Measurements from ENCODE around the gene ZBTB42.

ZBTB42 gene

DNA sequence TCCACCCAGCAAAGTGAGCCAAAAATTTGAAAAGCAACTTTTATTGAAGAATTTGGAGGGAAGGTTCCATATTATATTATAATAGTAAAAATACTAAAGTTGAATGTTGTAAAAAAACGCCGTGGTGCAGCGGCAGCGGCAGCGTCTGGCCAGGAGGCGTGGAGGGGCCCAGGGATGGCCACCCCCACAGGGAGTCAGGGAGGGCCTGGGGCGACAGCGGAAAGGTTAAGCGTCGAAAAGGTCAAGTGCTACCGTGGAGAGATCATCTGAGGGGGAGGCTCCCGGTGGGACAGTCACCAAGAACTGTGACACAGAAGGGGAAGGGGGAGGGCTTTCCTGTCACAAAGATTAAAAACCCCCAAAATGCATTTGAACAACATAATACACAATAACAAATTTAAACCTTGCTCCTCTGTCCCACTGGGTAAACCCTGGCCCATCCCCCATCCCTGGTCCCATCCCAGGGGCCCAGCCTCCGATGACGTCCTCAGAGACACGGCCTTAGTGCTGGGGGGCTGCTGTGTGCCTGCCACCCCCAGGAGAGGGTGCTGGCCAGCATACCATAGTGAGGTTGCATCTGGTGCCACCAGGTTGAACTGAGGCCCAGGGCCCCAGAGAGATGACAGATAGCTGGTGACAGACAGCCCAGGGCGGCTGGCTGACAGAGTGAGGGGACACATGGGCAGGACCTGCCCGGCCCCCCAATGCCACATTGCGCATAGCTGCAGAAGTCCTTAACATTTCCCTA is 31.4 kb upstream of the ZBTB42 start:
- DNase-seq (ENCODE audit: low spot score), result no peak

DNA sequence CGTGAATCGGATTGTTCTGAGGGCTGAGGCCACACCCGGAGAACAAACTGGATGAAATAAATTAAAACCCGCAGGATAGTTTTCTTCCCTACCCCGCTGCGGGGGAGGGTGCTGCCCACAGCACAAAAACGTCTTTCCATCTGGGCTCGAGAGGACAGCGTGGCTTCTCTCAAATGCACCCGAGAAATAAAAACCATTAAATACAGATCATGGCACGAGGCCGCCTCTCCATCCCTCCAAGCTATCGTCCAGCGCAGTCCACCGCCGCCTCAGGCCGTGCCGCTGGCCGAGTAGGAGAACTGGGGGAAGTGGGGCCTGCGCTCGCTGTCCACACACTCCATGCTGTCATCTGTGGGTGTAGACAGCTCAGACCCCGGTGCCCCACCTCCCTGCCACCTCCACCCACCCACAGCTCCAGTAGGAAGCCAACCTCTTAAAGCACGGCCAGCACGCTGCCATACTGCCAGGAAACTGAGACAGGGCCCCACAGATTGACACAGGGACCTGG is 30.8 kb upstream of the ZBTB42 start:
- DNase-seq (ENCODE audit: low spot score), result no peak

DNA sequence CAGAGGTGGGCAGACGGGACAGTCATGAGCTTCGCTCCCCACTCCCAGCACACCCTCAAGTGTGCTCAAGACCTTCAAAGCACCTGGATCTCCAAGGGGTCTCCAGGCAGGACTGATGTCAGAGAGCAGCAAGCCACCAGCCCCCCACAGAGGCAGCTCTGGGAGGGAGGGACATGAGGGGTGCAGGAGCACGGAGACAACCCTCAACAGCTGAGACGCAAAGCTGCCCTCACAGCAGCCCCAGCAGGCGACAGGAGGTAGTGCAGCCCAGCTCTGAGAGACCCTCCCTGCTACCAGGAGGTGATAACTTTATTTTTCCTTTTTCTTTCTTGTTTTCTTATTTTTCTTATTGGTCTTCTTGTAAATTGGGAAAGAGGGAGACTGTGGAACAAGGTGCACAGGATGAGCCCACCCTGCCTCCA is 30.0 kb upstream of the ZBTB42 start:
- DNase-seq (ENCODE audit: low spot score), result no peak

DNA sequence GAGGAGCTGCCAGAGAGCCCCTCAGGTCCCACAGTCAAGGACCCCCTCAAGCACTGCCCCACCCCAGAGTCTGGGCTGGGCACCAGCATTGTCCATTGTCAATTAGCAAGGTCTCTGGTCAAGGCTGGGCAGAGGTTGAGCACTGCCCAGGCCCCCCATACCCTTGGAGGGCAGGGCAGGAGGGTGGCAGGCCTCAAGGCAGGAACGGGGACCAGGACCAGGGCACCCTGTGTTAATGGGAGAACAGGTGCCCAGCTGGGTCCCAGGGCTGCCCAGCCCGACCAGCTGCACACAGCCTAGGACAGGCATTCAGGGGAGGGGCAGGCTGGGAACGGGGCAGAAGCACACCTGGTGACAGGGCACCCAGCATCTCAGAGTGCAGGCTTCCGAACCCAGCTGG is 29.5 kb upstream of the ZBTB42 start:
- DNase-seq (ENCODE audit: low spot score), result no peak

DNA sequence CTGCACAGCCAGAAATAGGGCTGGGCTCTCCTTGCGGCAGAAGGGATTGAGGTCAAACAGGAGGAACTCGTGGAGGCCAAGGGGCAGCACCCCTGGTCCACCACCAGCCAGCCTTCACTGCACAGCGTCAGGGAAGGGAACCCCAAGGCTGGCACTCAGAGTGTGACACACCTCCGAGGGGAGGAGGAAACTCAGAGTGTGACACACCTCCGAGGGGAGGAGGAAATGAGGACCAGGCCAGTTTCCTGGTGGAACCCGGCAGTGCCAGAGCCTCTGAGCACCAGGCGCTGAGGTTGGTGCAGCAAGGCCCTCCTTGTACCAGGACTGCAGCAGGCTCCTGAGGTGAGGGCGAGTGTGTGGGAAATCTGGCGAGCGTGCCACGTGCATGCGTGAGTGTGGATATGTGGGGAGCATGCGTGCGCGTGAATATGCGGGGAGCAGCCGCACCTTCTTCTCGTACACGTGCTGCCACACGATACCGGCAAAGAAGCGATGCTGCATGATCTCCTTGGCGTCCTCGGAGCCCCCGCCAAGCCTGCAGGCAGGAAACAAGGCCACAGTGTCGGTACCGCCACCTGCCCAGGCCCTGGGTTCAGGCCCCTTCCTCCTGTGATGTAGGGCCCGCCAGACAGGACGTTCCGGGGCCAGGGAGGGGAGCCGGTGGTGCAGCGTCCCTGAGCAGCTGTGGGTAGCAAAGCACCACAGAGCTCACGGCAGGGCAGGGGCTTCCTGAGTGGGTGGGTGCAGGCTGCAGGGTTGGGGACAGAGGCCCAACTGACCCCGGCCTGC is 28.8 kb upstream of the ZBTB42 start:
- DNase-seq (ENCODE audit: low spot score), result no peak

DNA sequence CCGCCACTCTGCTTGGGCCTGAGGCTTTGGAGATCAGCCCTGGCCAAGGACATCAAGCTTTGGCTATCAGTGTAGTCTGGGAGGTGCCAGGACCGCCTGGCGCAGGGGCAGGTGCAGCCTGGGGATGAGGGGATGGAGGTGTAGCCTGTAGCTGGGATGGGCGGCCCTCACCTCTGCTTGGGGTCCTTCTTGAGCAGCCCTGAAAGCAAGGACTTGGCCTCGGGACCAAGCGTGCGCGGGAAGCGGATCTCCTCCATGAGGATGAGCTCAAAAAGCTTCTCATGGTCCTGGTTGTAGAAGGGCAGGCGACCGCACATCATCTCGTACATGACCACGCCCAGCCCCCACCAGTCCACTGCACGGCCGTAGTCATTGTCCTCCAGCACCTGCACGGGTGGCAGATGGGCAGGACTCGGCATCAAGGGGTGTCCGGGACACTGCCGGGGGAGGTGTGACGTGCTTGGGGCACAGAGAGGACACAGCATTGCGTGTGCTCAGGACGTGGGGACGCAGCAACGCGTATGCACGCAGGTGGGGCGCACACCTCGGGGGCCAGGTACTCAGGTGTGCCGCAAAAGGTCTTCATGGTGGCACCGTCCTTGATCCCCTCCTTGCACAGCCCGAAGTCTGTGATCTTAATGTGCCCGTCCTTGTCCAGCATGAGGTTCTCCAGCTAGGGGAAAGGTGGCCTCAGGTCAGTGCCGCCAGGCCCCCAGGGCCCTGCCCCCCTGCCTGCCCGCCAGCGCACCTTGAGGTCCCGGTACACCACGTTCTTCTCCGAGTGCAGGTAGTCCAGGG is 28.0 kb upstream of the ZBTB42 start:
- DNase-seq (ENCODE audit: low spot score), result no peak

DNA sequence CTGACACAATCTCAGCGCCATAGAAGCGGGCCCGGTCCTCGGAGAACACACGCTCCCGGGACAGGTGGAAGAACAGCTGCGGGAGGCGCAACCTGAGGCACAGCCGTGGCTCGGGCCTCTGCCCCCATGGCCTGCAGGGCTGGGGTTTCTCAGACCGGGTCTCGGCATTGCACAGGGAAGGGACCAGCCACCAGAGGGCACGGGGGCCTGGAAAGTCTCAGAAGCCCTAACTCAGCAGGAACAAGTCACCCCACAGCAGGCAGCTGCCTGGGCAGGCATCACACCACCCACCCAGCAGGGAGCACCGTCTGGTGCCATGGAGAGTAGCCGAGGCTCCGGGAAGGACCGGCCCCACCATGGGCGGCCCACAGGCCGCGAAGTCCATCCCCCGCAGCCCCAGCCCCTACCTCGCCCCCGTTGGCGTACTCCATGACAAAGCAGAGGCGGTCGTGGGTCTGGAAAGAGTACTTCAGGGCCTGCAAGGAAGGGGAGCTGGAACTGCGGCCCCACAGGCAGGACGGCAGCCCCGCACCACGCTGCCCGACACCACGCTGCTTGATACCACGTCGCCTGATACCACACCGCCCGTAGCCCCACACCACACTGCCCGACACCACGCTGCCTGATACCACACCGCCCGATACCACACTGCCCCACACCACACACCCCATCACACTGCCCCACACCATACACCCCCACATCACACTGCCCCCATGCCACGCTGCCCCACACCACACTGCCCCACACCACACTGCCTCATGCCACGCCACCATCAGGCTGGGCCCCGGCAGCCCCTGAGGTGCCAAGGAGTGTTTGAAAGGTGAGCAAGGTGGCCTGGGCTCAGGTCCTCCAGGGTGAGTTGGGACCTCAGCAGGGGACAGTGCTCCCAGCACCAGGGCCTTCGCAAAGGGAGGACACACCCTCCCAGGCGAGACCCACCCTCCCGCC is 27.1 kb upstream of the ZBTB42 start:
- DNase-seq (ENCODE audit: low spot score), result no peak

DNA sequence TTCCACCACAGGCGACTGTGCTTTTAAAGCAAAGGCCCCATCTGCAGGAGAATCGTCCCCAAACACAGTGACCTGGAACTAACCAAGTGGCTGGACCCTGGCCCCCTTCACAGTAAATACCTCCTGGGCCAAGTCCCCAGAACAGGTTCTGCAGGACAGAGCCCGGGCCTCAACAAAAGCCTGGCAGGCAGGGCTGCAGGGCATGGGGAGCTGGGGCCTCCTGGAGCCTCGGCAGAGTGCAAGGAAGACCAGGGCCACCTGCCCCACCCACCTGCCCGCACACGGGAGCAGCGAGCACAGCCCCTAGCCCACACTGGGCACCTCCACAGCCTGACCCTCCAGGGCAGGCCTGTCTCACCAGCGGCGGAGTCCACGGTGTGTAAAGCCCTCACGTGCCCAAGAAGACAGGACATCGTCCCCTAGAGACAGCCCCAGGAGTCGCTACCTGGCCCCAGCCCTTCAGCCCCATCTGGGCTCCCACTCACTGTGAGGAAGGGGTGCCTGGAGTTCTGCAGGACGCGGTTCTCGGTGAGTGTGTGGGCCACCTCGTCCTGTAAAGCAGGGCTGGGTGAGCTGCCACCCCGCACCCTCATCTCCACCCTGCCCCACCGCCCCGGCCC is 26.3 kb upstream of the ZBTB42 start:
- no peak for DNase-seq (ENCODE audit: low spot score)

DNA sequence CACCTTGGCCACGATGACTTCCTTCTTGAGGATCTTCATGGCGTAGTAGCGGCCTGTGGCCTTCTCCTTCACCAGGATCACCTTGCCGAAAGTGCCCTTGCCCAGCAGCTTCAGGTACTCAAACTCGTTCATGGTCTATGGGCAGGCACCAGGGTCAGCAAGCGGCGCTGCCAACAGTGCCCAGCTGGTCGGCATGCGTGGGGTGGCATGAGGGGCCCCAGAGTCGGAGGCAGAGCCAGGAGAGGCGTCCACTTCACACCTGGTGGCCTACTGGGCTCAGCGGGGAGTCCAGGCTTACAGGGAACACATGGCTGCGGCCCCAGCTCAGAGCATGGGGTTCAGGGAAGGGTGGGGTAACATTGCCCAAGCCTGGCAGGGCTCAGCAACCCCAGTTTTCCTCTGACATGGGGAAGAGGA is 25.8 kb upstream of the ZBTB42 start:
- no peak for DNase-seq (ENCODE audit: low spot score)

DNA sequence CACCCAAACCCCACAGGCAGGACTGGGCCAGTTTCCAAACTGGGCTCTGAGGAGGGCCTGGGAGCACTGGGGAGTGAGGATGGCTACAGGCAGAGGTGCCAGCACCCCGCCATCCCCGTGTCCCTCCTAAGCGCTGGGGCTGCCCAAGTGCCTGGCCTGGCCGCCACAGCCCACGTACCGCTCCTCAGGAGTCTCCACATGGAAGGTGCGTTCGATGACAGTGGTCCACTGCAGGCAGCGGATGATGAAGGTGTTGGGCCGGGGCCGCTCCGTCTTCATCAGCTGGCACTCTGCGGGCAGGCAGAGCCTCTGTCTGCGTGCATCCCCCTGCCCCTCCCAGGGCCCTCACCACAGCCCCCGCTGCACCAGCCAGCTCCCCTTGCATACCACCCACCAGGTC is 24.4 kb upstream of the ZBTB42 start:
- DNase-seq (ENCODE audit: low spot score), result no peak

DNA sequence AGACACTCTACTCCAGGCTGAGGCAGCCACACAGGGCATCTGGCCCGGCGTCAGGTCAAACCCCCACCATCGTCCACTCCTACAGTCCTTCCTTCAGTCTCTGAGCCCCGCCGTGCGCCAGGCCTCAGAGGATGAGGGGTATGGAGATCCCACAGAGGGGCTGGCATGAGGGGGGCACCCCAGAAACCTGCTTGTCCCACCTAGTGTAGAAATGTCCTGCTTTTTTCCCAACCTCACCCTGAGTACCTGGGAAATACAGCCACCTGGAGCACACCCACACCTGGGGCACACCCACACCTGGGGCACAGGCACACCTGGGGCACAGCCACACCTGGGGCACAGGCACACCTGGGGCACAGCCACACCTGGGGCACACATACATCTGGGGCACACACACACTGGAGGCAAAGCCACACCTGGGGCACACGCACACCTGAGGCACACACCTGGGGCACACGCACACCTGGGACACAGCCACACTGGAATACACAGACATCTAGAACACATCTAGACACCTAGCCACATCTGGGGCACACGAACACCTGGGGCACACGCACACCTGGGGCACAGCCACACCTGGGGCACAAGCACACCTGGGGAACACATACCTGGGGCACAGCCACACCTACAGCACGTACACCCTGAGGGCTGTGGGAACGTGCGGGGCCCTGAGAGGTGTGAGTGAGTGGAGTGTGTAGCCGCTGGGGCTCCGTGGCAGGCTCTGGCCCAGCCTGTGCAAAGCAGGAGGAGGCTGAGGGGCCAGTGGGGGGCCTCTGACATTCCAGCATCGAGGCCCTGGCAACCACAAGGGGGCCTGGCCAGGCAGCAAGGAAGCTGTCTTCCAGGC is 23.7 kb upstream of the ZBTB42 start:
- DNase-seq (ENCODE audit: low spot score), result peak; percentile 77

DNA sequence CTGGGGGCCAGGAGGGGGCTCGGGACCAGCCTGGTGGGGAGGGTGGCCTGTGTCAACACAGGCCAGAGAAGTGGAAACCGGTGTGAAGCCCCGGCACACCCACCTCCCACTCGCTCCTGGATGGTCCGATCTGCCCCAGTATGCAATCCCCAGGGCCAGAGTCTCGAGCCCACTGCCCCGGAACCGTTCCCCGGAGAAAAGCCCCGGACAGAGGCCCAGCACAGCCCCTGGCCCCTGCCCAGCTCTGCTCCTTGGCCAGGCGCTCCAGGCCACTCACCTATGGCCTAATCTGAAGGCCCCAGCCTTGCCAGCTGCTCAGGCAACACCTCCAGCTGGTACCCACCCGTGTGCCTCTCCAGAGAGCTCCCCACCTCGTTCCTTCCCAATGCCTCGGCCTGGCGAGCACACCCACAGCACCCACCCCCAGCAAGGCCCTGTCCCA is 23.1 kb upstream of the ZBTB42 start:
- no peak for DNase-seq (ENCODE audit: low spot score)

DNA sequence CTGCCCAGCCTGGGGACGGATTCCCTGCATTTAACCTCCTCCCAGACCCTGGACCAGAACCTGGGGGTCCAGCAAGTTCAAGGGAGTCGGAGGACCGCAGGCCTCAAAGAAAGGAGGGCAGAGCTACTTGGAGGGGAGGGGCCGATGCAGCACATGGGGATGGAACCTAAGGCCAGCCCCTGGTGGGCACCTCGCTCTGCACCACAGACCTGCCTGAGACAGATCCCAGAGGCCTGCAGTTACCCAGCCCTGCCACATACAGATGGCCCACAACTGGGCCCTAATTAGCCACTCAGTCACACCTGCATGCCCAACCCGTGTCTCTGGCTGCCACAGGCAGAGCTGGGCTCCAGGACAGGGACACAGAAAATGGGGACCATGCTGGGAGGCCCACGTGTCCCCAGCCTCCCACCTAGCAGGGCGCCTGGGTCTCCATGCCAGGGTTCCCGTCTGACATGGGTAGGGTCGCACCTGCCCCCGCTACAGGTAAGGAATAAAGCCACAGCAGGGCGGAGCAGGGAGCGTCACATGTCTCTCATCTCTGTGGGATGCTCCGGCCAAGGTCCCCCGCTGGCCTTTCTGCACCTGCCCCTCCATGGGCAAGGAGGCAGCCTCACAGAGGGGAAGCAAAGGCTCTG is 22.1 kb upstream of the ZBTB42 start:
- DNase-seq (ENCODE audit: low spot score), result no peak

DNA sequence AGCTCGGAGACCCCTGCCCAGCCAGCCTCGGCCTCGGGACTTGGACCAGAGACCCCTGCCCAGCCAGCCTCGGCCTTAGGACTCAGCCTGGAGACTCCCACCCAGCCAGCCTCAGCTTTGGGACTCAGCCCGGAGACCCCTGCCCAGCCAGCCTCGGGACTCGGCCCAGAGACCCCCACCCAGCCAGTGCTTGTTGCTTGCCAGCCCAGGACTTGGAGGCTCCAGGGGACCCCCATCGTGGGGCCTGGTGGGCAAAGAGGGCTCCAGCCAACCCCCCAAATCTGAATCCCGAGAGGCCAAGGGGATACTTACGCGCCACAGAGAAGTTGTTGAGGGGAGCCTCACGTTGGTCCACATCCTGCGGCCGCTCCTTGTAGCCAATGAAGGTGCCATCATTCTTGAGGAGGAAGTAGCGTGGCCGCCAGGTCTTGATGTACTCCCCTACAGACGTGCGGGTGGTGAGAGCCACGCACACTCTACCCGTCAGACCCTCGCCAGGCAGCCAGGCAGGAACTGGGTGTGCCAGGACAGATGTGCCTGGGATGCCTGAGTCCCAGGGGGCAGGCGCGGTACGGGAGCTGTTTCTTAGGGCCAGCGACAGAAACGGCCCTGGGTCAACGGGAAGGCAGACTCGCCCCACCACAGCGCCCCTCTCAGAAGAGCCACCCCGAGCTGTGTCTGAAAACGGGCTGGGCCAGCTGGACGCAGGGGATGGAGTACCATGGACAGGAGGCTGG is 21.0 kb upstream of the ZBTB42 start:
- DNase-seq (ENCODE audit: low spot score), result no peak

DNA sequence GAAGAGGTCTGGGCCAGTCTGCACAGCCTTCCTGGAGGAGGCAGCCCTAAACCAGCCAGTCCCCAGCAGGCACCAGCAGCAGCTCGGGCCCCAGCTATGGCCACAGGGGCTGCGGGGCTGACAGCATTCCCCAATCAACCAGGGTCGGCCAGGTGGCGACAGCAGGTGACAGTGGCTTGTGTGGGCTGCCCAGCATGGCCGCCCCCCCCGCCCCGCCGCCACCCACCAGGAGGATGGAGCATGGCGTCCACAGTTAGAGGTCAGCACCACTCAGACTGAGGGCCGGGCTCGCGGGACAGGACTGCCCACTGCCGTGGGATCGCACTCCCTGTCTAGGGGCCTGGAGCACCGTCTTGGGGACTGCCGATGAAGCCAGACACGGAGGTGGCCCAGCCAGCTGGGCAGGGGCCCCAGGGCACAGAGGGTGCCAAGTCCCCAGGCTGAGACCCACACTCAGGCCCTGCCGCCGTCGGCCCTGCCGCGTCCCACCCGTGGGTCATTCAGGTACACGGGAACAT is 20.3 kb upstream of the ZBTB42 start:
- DNase-seq (ENCODE audit: low spot score), result no peak

DNA sequence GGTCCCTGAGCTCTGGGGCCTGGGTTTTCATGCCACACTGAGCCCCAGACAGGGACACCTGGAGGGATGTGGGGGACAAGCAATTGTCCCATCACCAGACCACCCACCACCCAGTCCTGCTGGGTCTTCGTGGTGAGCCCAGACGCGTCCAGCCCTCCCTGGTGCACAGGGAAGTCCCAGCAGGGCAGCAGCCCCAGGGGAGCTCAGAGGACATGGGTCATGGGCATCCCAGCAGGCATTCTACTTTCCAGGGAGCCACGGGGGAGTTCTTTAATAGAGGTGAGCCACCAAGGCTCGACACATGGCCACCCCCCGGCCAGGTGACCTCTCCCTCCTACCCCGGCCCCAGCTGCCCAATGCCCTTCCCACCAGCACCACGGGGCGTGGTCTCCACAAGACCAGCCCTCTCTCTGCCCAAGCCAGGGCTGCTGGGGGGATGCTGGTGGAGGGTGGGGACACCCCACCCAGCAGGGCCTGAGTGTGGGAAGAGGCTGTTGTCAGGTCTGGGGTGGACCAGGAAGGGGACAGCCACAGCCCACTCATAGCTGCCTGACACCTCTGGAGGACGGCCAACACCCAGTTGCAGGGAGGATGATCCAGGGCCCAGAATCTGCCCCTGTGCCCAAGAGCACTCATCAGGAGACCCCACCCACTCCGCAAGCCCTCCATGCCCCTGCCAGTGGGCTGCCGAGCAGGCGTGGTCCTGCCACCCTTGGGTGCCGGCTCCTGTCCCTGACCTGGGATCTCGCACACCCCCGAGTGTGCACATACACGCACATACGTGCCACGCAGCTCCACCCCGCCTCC is 19.4 kb upstream of the ZBTB42 start:
- DNase-seq (ENCODE audit: low spot score), result no peak

DNA sequence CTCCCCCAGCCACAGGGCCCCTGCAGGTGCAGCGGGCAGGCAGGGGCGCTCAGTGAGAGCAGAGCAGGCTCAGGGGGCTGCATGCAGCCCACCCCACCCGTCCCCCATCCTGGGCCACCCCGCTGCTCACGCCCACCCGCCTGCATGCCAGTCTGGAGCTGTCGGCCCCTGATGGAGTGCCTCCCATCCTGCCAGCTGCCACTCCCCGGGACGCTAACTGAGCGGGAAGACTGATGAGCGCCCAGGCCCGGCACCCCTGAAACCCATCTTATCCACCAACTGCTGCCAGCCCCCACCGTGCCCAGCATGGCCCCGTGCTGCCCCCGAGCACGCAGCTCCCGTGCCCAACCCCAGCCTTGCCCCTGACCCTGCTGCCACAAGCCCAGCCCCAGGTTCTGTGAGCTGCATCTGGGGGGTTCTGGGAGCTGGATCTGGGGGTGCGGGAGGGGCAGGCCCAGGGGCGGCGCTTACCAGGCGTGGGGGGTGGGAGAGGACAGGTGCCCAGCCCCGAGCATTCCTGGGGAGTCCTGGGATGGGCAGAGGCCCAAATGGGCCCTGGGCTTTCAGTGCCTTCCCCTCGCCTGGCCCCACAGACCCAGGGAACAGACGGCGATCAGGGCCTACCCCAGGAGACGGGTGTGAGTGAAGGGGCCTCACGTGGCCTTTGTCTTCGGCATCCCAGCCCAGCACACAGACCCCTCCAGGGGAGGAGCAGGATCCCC is 18.7 kb upstream of the ZBTB42 start:
- DNase-seq (ENCODE audit: low spot score), result no peak

Measured in ecto neural progenitor cell (in vitro differentiated cells).